Measurements from ENCODE around the gene CD55. TPM values are rescaled to one million over a fixed set of nuclear protein-coding genes. Genes with fewer than 3 reads are reported as not detected.

Gene CD55
- total RNA-seq, 6 experiments from 2014 or later, result 10.5 to 23.3 (median 16.4) TPM

DNA sequence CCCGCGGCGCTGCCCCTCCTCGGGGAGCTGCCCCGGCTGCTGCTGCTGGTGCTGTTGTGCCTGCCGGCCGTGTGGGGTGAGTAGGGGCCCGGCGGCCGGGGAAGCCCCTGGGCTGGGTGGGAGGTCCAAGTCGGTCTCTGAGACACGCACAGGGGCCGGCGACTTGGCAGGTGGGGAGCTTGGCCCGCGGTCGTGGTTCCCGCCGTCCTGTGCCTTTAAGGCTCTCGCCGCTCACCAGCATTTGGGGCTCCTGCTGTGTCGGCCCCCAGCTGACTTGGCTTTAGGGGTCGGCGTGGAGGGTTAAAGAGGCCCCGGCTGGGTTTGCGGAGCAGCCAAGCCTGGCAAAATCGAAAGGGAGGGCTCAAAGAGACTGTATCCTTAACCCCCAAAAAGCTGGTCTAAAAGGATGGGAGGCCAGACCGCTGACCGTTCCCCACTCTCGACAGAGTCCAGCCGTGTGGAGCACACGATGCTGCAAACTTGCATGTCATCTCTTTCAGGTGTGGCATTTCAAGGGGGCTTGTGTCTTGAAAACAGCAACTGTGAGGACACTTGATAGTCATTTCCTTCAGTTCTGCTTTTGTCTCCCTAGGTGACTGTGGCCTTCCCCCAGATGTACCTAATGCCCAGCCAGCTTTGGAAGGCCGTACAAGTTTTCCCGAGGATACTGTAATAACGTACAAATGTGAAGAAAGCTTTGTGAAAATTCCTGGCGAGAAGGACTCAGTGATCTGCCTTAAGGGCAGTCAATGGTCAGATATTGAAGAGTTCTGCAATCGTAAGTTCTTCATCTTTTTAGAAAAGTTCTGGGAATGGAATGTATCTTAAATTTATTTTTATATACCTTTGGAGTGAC lies 540 bp downstream of the CD55 start:
- Histone ChIP-seq H3K4me1 (peaks cover 0 to 18% (median 5%) of the 10 kb centered on the region in 4 donors), H3K36me3 (peaks cover 0 to 16% (median 6%) of the 10 kb centered on the region in 4 donors), H3K27ac (peak overlapping the region; percentile 82 to 92 (median 90)), H3K4me3 (peak overlapping the region; percentile 56 to 74 (median 70)), H3K27me3 (no peaks in the 10 kb centered on the region), H3K9me3 (no peaks in the 10 kb centered on the region)
- ATAC-seq, result peak; percentile 1 to 36 (median 18)
- 4% methylated on average over 13 of the region's 37 CpGs for WGBS (ENCODE audit: insufficient coverage, low coverage, low lambda C conversion rate, missing lambda C conversion rate)
- TF ChIP-seq, protein P1, sequence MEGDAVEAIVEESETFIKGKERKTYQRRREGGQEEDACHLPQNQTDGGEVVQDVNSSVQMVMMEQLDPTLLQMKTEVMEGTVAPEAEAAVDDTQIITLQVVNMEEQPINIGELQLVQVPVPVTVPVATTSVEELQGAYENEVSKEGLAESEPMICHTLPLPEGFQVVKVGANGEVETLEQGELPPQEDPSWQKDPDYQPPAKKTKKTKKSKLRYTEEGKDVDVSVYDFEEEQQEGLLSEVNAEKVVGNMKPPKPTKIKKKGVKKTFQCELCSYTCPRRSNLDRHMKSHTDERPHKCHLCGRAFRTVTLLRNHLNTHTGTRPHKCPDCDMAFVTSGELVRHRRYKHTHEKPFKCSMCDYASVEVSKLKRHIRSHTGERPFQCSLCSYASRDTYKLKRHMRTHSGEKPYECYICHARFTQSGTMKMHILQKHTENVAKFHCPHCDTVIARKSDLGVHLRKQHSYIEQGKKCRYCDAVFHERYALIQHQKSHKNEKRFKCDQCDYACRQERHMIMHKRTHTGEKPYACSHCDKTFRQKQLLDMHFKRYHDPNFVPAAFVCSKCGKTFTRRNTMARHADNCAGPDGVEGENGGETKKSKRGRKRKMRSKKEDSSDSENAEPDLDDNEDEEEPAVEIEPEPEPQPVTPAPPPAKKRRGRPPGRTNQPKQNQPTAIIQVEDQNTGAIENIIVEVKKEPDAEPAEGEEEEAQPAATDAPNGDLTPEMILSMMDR (IDR thresholded peaks at IDR 0.05), result no peak
- peak; percentile 47 for TF ChIP-seq POLR2A (IDR thresholded peaks at IDR 0.05)
- no peak for DNase-seq
- intact Hi-C loops (cut with DNase I), result no loop called here

DNA sequence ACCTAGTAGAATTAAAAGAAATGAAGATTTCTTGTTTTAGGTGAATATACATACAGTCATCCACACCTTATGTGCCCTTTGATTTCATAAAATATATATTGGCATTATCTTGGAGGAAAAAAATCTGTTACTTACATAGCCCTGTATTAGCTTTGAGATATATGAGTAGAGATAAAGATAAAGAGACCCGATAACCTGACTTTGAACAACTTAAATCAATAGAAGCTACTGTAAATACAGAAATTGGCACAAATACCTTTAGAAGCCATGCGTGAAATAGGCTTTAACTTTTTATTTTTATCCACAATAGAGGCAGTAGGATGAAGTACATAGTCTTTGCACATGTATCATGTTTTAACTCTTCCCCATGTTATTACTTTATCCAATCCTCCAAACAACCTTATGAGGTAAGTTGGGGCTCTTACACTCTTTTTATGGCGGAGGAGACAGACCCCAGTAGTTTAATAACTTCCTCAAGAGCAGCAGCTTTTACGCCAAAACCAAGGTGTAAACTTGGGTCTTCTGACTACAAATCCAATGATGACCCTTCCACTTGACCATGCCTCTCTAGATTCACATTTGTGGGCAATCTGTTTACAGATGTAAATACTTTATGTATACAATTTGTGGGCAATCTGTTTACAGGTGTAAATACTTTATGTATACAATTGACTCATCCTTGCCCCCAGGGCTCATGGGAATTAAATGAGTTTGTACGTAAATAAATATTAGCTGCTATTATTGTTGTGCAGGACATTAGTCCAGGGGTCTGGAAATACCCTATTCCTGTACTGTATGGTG lies 2.1 kb downstream of the CD55 start:
- Histone ChIP-seq H3K27ac (no peak overlapping the region), H3K4me3 (no peak overlapping the region)
- intact Hi-C loops (cut with DNase I), result no loop called here

DNA sequence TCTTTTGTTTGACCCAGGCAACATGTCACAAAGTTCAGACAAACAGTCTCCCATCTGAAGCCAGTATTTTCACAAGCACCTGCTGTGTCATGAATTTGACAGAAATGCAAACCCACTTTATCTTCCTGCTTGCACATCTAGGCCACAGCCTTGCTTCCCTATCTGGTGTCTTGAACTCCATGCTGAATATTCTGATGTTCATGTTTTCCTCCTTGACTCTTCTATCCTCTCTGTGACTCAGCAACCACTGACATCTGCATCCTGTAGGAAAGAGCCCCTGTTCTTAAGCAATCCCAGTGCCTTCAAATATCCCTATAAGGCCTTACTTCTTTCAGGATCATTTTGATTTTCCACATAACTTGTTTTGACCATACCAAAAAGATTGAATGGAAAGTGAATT lies 6.5 kb downstream of the CD55 start:
- Histone ChIP-seq H3K27me3 (no peaks in the 10 kb centered on the region), H3K9me3 (no peaks in the 10 kb centered on the region), H3K4me1 (peaks cover 0 to 8% (median 0%) of the 10 kb centered on the region in 4 donors), H3K27ac (no peak overlapping the region), H3K36me3 (peaks cover 0 to 25% (median 6%) of the 10 kb centered on the region in 4 donors), H3K4me3 (no peak overlapping the region)
- intact Hi-C loops (cut with DNase I), result no loop called here
- no peak for DNase-seq
- ATAC-seq, result peak in 3 of 4 donors; percentile 44 to 67 (median 59)
- no peak for TF ChIP-seq POLR2A (IDR thresholded peaks at IDR 0.05)

More for the DNA sequence above, 2.1 kb downstream of the CD55 start:
- ATAC-seq, result no peak
- H3K27me3 ChIP-seq, result no peaks in the 10 kb centered on the region
- no peak for DNase-seq
- no peak for TF ChIP-seq POLR2A (IDR thresholded peaks at IDR 0.05)
- TF ChIP-seq, protein P1 (IDR thresholded peaks at IDR 0.05), result no peak
- 66% methylated on average over 5 of the region's 5 CpGs for WGBS (ENCODE audit: insufficient coverage, low coverage, low lambda C conversion rate, missing lambda C conversion rate)
- H3K9me3 ChIP-seq, result no peaks in the 10 kb centered on the region
- peaks cover 0 to 22% (median 6%) of the 10 kb centered on the region in 4 donors for H3K36me3 ChIP-seq
- H3K4me1 ChIP-seq, result peaks cover 0 to 18% (median 5%) of the 10 kb centered on the region in 4 donors

DNA sequence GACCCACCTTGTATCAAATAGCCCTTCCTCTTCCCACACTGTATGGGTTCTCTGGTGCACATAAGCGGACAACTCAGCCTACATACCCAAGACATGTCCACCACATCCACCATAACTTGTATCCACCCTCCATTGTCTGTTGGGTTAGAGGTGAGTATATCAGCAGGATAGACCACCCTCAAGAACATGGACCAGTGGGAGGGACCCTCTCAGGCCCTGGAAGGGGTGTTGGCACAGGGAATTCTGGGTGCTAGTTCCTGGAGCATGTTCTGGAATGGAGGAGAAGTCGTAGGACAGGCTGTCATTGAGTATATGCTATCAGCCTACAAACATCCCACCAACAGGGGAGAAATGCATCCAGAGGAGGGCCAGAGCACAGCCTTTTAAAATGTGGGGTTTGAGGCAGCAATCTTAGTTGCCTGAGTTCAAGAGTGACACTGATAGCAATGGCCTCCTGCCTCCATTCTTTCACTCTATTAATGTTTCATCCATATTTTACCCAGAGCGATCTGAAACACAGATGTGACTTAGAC lies 7.5 kb downstream of the CD55 start:
- no peaks in the 10 kb centered on the region for H3K27me3 ChIP-seq
- WGBS (ENCODE audit: insufficient coverage, low coverage, low lambda C conversion rate, missing lambda C conversion rate), result 100% methylated on average over 2 of the region's 3 CpGs
- H3K4me3 ChIP-seq, result no peak overlapping the region
- peaks cover 0 to 25% (median 6%) of the 10 kb centered on the region in 4 donors for H3K36me3 ChIP-seq
- H3K27ac ChIP-seq, result no peak overlapping the region
- intact Hi-C loops (cut with DNase I), result no loop called here
- no peaks in the 10 kb centered on the region for H3K4me1 ChIP-seq
- ATAC-seq, result no peak
- no peaks in the 10 kb centered on the region for H3K9me3 ChIP-seq
- no peak for DNase-seq
- TF ChIP-seq POLR2A (IDR thresholded peaks at IDR 0.05), result no peak
- TF ChIP-seq, protein P1 (IDR thresholded peaks at IDR 0.05), result no peak

Measured in right lobe of liver (tissue), 6 donors.